A673 (cell line): ENCODE data around the gene RSPH10B2.
"Not testable (repeated sequence)": the region's sequence is repeated elsewhere in the genome, so short reads cannot be mapped to it uniquely, and the experiment has no call there.

Experiments
- EZH2 ChIP-seq: fragments of 200-600 bp; sonication (generic); IDR thresholded peaks from 2 replicates; pipeline ENCODE4 v1.6.1; 2017; ENCODE audit warnings: borderline replicate concordance, low read depth, mild to moderate bottlenecking, mixed read lengths, antibody characterized with exemption, low read length; ENCODE audit not compliant: poor library complexity, severe bottlenecking
- TF ChIP-seq, protein P1 (sequence below): fragments of 300-800, 200-600 bp; sonication (generic); conservative IDR thresholded peaks from 2 replicates; pipeline ENCODE4 v1.5.1; 2017; ENCODE audit warnings: low read depth, mild to moderate bottlenecking, antibody characterized with exemption, low read length, moderate library complexity, mixed read lengths

DNA sequence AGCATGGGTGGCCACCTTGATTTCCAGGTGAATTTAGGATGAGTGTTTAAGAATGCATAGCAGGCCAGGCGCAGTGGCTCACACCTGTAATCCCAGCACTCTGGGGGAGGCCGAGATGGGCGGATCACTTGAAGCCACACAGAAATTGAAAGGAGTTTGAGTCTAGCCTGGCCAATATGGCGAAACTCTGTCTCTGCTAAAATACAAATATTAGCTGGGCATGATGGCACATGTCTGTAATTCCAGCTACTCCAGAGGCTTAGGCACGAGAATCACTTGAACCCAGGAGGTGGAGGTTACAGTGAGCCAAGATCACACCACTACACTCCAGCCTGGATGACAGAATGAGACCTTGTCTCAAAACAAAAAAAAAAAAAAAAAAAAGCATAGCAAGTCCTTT lies 27.6 kb upstream of the RSPH10B2 start:
- TF ChIP-seq, protein P1, sequence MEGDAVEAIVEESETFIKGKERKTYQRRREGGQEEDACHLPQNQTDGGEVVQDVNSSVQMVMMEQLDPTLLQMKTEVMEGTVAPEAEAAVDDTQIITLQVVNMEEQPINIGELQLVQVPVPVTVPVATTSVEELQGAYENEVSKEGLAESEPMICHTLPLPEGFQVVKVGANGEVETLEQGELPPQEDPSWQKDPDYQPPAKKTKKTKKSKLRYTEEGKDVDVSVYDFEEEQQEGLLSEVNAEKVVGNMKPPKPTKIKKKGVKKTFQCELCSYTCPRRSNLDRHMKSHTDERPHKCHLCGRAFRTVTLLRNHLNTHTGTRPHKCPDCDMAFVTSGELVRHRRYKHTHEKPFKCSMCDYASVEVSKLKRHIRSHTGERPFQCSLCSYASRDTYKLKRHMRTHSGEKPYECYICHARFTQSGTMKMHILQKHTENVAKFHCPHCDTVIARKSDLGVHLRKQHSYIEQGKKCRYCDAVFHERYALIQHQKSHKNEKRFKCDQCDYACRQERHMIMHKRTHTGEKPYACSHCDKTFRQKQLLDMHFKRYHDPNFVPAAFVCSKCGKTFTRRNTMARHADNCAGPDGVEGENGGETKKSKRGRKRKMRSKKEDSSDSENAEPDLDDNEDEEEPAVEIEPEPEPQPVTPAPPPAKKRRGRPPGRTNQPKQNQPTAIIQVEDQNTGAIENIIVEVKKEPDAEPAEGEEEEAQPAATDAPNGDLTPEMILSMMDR = not testable (repeated sequence)
- not testable (repeated sequence) for TF ChIP-seq EZH2
